Limb (tissue), 2 donors: ENCODE data around the gene SUGP2.

ENCODE experiments used
- DNase-seq, 2 donors: peaks; one replicate each; pipeline ENCODE4 v3.0.0-alpha.2; 2016; ENCODE audit errors: extremely low spot score in 2 of 2

Gene SUGP2

GRCh38 chr19:19059837-19060611 is 26.7 kb upstream of the SUGP2 start:
- DNase-seq, result no peak

GRCh38 chr19:19059018-19059836 is 25.9 kb upstream of the SUGP2 start:
- DNase-seq, result no peak

- no peak for DNase-seq
Observed at GRCh38 chr19:19057720-19058119, 24.4 kb upstream of the SUGP2 start.

GRCh38 chr19:19057317-19057716 is 24.0 kb upstream of the SUGP2 start:
- DNase-seq, result no peak

- DNase-seq, result no peak
Observed at GRCh38 chr19:19056636-19057275, 23.4 kb upstream of the SUGP2 start.

GRCh38 chr19:19055701-19056100 is 22.4 kb upstream of the SUGP2 start:
- no peak for DNase-seq

GRCh38 chr19:19054939-19055440 is 21.7 kb upstream of the SUGP2 start:
- no peak for DNase-seq

- DNase-seq, result no peak
Observed at GRCh38 chr19:19054315-19054938, 21.1 kb upstream of the SUGP2 start.

- DNase-seq, result peak in 1 of 2 donors; percentile 70
Observed at GRCh38 chr19:19053508-19054314, 20.4 kb upstream of the SUGP2 start.

GRCh38 chr19:19052921-19053320 is 19.6 kb upstream of the SUGP2 start:
- no peak for DNase-seq

GRCh38 chr19:19051478-19052213 is 18.3 kb upstream of the SUGP2 start:
- DNase-seq, result no peak

- DNase-seq, result no peak
Observed at GRCh38 chr19:19050731-19051130, 17.4 kb upstream of the SUGP2 start.

GRCh38 chr19:19050104-19050503 is 16.8 kb upstream of the SUGP2 start:
- no peak for DNase-seq

GRCh38 chr19:19049406-19049805 is 16.1 kb upstream of the SUGP2 start:
- no peak for DNase-seq

- no peak for DNase-seq
Observed at GRCh38 chr19:19043881-19044280, 10.6 kb upstream of the SUGP2 start.

GRCh38 chr19:19043481-19043880 is 10.2 kb upstream of the SUGP2 start:
- DNase-seq, result no peak

- no peak for DNase-seq
Observed at GRCh38 chr19:19042732-19043280, 9.5 kb upstream of the SUGP2 start.

- no peak for DNase-seq
Observed at GRCh38 chr19:19040417-19040816, 7.1 kb upstream of the SUGP2 start.

GRCh38 chr19:19039901-19040300 is 6.6 kb upstream of the SUGP2 start:
- no peak for DNase-seq

GRCh38 chr19:19034204-19034624 is 897 bp upstream of the SUGP2 start:
- peak; percentile 21 to 57 for DNase-seq
